Measurements from ENCODE around the gene TRIM52. TPM values are rescaled to one million over a fixed set of nuclear protein-coding genes. Genes with fewer than 3 reads are reported as not detected.
"Not testable (repeated sequence)": the region's sequence is repeated elsewhere in the genome, so short reads cannot be mapped to it uniquely, and the experiment has no call there.

TRIM52 gene
- total and polyA plus RNA-seq, 9 of the 15 experiments (the other 6 are each of a cell fraction or from before 2014, with no cell fraction given) = 3.3 to 21.9 (median 13.5) TPM

DNA sequence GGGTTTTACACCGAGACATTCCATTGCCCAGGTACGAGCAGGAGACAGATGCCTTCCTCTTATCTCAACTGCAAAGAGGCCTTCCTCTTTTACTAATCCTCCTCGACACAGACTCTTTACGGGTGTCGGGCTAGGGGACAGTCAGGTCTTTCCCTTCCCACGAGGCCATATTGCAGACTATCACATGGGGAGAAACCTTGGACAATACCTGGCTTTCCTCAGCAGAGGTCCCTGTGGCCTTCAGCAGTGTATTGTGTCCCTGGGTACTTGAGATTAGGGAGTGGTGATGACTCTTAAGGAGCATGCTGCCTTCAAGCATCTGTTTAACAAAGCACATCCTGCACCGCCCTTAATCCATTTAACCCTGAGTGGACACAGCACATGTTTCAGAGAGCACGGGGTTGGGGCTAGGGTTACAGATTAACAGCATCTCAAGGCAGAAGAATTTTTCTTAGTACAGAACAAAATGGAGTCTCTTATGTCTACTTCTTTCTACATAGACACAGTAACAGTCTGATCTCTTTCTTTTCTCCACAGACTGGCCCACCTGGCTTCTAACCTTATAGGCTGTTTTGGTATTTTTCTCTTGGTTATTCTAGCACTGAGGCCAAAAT, 6.5 kb upstream of the TRIM52 start (continued):
- TF ChIP-seq, protein P1, sequence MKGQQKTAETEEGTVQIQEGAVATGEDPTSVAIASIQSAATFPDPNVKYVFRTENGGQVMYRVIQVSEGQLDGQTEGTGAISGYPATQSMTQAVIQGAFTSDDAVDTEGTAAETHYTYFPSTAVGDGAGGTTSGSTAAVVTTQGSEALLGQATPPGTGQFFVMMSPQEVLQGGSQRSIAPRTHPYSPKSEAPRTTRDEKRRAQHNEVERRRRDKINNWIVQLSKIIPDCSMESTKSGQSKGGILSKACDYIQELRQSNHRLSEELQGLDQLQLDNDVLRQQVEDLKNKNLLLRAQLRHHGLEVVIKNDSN (CRISPR knock-in tag; IDR thresholded peaks at IDR 0.05) = peak; percentile 54
- TF ChIP-seq, protein P2, sequence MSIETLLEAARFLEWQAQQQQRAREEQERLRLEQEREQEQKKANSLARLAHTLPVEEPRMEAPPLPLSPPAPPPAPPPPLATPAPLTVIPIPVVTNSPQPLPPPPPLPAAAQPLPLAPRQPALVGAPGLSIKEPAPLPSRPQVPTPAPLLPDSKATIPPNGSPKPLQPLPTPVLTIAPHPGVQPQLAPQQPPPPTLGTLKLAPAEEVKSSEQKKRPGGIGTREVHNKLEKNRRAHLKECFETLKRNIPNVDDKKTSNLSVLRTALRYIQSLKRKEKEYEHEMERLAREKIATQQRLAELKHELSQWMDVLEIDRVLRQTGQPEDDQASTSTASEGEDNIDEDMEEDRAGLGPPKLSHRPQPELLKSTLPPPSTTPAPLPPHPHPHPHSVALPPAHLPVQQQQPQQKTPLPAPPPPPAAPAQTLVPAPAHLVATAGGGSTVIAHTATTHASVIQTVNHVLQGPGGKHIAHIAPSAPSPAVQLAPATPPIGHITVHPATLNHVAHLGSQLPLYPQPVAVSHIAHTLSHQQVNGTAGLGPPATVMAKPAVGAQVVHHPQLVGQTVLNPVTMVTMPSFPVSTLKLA (conservative IDR thresholded peaks at IDR 0.05) = peak; percentile 71 to 83
- TF ChIP-seq, protein P3, sequence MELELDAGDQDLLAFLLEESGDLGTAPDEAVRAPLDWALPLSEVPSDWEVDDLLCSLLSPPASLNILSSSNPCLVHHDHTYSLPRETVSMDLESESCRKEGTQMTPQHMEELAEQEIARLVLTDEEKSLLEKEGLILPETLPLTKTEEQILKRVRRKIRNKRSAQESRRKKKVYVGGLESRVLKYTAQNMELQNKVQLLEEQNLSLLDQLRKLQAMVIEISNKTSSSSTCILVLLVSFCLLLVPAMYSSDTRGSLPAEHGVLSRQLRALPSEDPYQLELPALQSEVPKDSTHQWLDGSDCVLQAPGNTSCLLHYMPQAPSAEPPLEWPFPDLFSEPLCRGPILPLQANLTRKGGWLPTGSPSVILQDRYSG (tag; conservative IDR thresholded peaks at IDR 0.05; ENCODE audit: low read depth) = peak; percentile 89
- TF ChIP-seq, protein P4, sequence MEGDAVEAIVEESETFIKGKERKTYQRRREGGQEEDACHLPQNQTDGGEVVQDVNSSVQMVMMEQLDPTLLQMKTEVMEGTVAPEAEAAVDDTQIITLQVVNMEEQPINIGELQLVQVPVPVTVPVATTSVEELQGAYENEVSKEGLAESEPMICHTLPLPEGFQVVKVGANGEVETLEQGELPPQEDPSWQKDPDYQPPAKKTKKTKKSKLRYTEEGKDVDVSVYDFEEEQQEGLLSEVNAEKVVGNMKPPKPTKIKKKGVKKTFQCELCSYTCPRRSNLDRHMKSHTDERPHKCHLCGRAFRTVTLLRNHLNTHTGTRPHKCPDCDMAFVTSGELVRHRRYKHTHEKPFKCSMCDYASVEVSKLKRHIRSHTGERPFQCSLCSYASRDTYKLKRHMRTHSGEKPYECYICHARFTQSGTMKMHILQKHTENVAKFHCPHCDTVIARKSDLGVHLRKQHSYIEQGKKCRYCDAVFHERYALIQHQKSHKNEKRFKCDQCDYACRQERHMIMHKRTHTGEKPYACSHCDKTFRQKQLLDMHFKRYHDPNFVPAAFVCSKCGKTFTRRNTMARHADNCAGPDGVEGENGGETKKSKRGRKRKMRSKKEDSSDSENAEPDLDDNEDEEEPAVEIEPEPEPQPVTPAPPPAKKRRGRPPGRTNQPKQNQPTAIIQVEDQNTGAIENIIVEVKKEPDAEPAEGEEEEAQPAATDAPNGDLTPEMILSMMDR (IDR thresholded peaks at IDR 0.05 in 2 of 3, conservative IDR thresholded peaks at IDR 0.05 in 1 of 3; ENCODE audit: insufficient read depth in 2 of 3, low read depth in 1 of 3, low read length in 3 of 3) = peak; percentile 12 to 29 (median 15); a peak in 1 of 6 replicates
- TF ChIP-seq CBFA2T3 (IDR thresholded peaks at IDR 0.05) = peak; percentile 58
- 0 out of 2 replicates have a peak, but pooled peaks have one; percentile 34 for TF ChIP-seq HDAC2 (IDR thresholded peaks at IDR 0.05)
- TF ChIP-seq, protein P5, sequence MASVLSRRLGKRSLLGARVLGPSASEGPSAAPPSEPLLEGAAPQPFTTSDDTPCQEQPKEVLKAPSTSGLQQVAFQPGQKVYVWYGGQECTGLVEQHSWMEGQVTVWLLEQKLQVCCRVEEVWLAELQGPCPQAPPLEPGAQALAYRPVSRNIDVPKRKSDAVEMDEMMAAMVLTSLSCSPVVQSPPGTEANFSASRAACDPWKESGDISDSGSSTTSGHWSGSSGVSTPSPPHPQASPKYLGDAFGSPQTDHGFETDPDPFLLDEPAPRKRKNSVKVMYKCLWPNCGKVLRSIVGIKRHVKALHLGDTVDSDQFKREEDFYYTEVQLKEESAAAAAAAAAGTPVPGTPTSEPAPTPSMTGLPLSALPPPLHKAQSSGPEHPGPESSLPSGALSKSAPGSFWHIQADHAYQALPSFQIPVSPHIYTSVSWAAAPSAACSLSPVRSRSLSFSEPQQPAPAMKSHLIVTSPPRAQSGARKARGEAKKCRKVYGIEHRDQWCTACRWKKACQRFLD (CRISPR knock-in tag; IDR thresholded peaks at IDR 0.05) = peak; percentile 53; the same call in 1 of the 2 replicates
- peak; percentile 36 to 66 for TF ChIP-seq RAD21 (CRISPR knock-in tag; conservative IDR thresholded peaks at IDR 0.05 in 1 of 2, IDR thresholded peaks at IDR 0.05 in 1 of 2)
- 0 out of 2 replicates have a peak, but pooled peaks have one; percentile 16 for TF ChIP-seq ZNF41 (CRISPR knock-in tag; conservative IDR thresholded peaks at IDR 0.05)
- peak; percentile 88 for TF ChIP-seq ZNF311 (CRISPR knock-in tag; IDR thresholded peaks at IDR 0.05)
- TF ChIP-seq, protein P6, sequence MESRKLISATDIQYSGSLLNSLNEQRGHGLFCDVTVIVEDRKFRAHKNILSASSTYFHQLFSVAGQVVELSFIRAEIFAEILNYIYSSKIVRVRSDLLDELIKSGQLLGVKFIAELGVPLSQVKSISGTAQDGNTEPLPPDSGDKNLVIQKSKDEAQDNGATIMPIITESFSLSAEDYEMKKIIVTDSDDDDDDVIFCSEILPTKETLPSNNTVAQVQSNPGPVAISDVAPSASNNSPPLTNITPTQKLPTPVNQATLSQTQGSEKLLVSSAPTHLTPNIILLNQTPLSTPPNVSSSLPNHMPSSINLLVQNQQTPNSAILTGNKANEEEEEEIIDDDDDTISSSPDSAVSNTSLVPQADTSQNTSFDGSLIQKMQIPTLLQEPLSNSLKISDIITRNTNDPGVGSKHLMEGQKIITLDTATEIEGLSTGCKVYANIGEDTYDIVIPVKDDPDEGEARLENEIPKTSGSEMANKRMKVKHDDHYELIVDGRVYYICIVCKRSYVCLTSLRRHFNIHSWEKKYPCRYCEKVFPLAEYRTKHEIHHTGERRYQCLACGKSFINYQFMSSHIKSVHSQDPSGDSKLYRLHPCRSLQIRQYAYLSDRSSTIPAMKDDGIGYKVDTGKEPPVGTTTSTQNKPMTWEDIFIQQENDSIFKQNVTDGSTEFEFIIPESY (CRISPR knock-in tag; IDR thresholded peaks at IDR 0.05) = 0 out of 2 replicates have a peak, but pooled peaks have one; percentile 15
- TF ChIP-seq DMBX1 (CRISPR knock-in tag; IDR thresholded peaks at IDR 0.05; ENCODE audit: borderline replicate concordance) = peak; percentile 93
- peak; percentile 81 for TF ChIP-seq SPI1 (IDR thresholded peaks at IDR 0.05; ENCODE audit: borderline replicate concordance, low read depth, low read length)
- TF ChIP-seq NR2C1 (IDR thresholded peaks at IDR 0.05); NR4A1 (CRISPR knock-in tag; IDR thresholded peaks at IDR 0.05): not testable (repeated sequence)
- TF ChIP-seq NR2C1 (tag; IDR thresholded peaks at IDR 0.05) = peak; percentile 76
- TF ChIP-seq, protein P7, sequence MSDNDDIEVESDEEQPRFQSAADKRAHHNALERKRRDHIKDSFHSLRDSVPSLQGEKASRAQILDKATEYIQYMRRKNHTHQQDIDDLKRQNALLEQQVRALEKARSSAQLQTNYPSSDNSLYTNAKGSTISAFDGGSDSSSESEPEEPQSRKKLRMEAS (CRISPR knock-in tag; IDR thresholded peaks at IDR 0.05) = peak; percentile 94
- peak; percentile 70; the same call in 1 of the 2 replicates for TF ChIP-seq NR4A1 (tag; IDR thresholded peaks at IDR 0.05)
